HCT116 (cell line): Measurements from ENCODE around the gene ULBP2. TPM values are rescaled to one million over a fixed set of nuclear protein-coding genes. Genes with fewer than 3 reads are reported as not detected.

Source experiments
- ATAC-seq: fragments of 200-7000 bp; cut with Tn5 transposase; 2 replicates; pipeline ENCODE4 v1.9.1; 2020; ENCODE audit warnings: mild to moderate bottlenecking, moderate library complexity
- BruUV-seq: library from RNA; stranded (reverse); fragments of 400-500 nt; replicated peaks from 2 replicates; lab custom pipeline; 2021; lab: Mats Ljungman, UMichigan
- CTCF ChIA-PET: fragments of 300-600 bp; sonication (Branson Sonifier 250); formaldehyde crosslinking; loops from one replicate; lab custom pipeline; 2021; ENCODE audit warnings: antibody characterized with exemption; lab: Charles Lee
- POLR2A ChIA-PET: fragments of 300-600, 350-600 bp; sonication (Branson Sonifier 250); formaldehyde crosslinking; loops from one replicate; lab custom pipeline; 2021; ENCODE audit warnings: antibody characterized with exemption; lab: Charles Lee
- RAD21 ChIA-PET, 2 experiments: fragments of 300-600 bp; sonication (Branson Sonifier 250); formaldehyde crosslinking; loops; one replicate each; lab custom pipeline; 2023; ENCODE audit warnings: low total read pairs in 2 of 2; ENCODE audit not compliant: uncharacterized antibody in 2 of 2, unreplicated experiment in 2 of 2, low non-redundant PET in 1 of 2; lab: Charles Lee
- DNase-seq: peaks from one replicate; pipeline ENCODE4 v3.0.0-alpha.2; 2010; ENCODE audit warnings: low read depth, low spot score
- H2AFZ ChIP-seq: fragments of 200-600 bp; shearing (Covaris generic), sonication (generic); 2 replicates; pipeline ENCODE4 v1.6.1; 2017; ENCODE audit warnings: low read depth, mixed run types, mixed read lengths, antibody characterized with exemption, low read length; ENCODE audit not compliant: poor library complexity, severe bottlenecking
- H3K27ac ChIP-seq: 2 replicates; pipeline ENCODE4 v1.5.1; 2012; ENCODE audit warnings: low read depth, low read length
- H3K27me3 ChIP-seq: fragments of 200-600 bp; sonication (generic); 2 replicates; pipeline ENCODE4 v1.6.1; 2016; ENCODE audit warnings: mixed run types, low read length, mixed read lengths; ENCODE audit not compliant: insufficient read depth
- H3K36me3 ChIP-seq, 2 experiments: fragments of 200-500 bp in 1 of 2; fragments of 200-600 bp in 1 of 2; sonication (Bioruptor generic) in 1 of 2; sonication (generic) in 1 of 2; 2 replicates each; pipeline versions ENCODE4 v1.5.1 to v1.6.1; 2014 to 2016; ENCODE audit warnings: low read length in 2 of 2, inconsistent platforms in 1 of 2, mixed read lengths in 1 of 2, mixed run types in 1 of 2; ENCODE audit not compliant: insufficient read depth in 2 of 2, control insufficient read depth in 1 of 2
- H3K4me1 ChIP-seq, 2 experiments: fragments of 200-600 bp in 1 of 2; sonication (generic) in 1 of 2; 2 replicates each; pipeline versions ENCODE4 v1.5.1 to v1.6.1; 2012 to 2017; ENCODE audit warnings: low read length in 2 of 2, inconsistent platforms in 1 of 2, mild to moderate bottlenecking in 1 of 2, mixed read lengths in 1 of 2, mixed run types in 1 of 2, moderate library complexity in 1 of 2; ENCODE audit not compliant: insufficient read depth in 2 of 2, control insufficient read depth in 1 of 2
- H3K4me2 ChIP-seq: fragments of 200-600 bp; sonication (generic); 2 replicates; pipeline ENCODE4 v1.6.1; 2017; ENCODE audit warnings: mixed run types, low read length, mixed read lengths
- H3K4me3 ChIP-seq, 2 experiments: fragments of 200-600 bp in 1 of 2; sonication (generic) in 1 of 2; replicated peaks in 1 of 2; 2 replicates each; pipeline ENCODE4 v1.5.1; 2011 to 2016; ENCODE audit warnings: low read length in 2 of 2, control low read depth in 1 of 2, low read depth in 1 of 2, mild to moderate bottlenecking in 1 of 2, mixed read lengths in 1 of 2, mixed run types in 1 of 2
- H3K79me2 ChIP-seq: fragments of 200-600 bp; sonication (generic); 2 replicates; pipeline ENCODE4 v1.6.1; 2017; ENCODE audit warnings: mild to moderate bottlenecking, mixed run types, low read length, moderate library complexity, mixed read lengths; ENCODE audit not compliant: insufficient read depth
- H3K9ac ChIP-seq: fragments of 200-600 bp; sonication (generic); 2 replicates; pipeline ENCODE4 v1.6.1; 2016; ENCODE audit warnings: low read length, mixed read lengths
- H3K9me2 ChIP-seq: fragments of 200-600 bp; sonication (generic), shearing (Covaris generic); 2 replicates; pipeline ENCODE4 v1.6.1; 2017; ENCODE audit warnings: mixed run types, mild to moderate bottlenecking, moderate library complexity; ENCODE audit not compliant: insufficient read depth
- H3K9me3 ChIP-seq, 2 experiments: fragments of 200-500 bp in 1 of 2; fragments of 200-600 bp in 1 of 2; sonication (Bioruptor generic) in 1 of 2; sonication (generic) in 1 of 2; 2 replicates each; pipeline ENCODE4 v1.6.1; 2014 to 2017; ENCODE audit warnings: low read length in 2 of 2, mixed read lengths in 2 of 2, inconsistent platforms in 1 of 2, low read depth in 1 of 2, mild to moderate bottlenecking in 1 of 2, mixed run types in 1 of 2, moderate library complexity in 1 of 2; ENCODE audit not compliant: control insufficient read depth in 1 of 2, insufficient read depth in 1 of 2
- H4K20me1 ChIP-seq: fragments of 200-600 bp; sonication (generic), shearing (Covaris generic); 2 replicates; pipeline ENCODE4 v1.6.1; 2017; ENCODE audit warnings: mixed run types, mild to moderate bottlenecking, moderate library complexity; ENCODE audit not compliant: insufficient read depth
- ATF3 ChIP-seq: IDR thresholded peaks from 2 replicates; pipeline ENCODE4 v1.6.1; 2012
- CBX3 ChIP-seq: IDR thresholded peaks from 2 replicates; pipeline ENCODE4 v1.6.1; 2012; ENCODE audit warnings: low read depth
- CEBPB ChIP-seq: IDR thresholded peaks from 2 replicates; pipeline ENCODE4 v1.6.1; 2012; ENCODE audit warnings: low read depth
- ELF1 ChIP-seq: IDR thresholded peaks from 2 replicates; pipeline ENCODE4 v1.6.1; 2012; ENCODE audit warnings: low read depth, borderline replicate concordance
- EZH2phosphoT487 ChIP-seq: fragments of 200-600 bp; IDR thresholded peaks from 2 replicates; pipeline ENCODE4 v1.6.1; 2018; ENCODE audit warnings: antibody characterized with exemption, borderline replicate concordance
- FOSL1 ChIP-seq: IDR thresholded peaks from 2 replicates; pipeline ENCODE4 v1.6.1; 2012; ENCODE audit warnings: low read depth
- MAX ChIP-seq: IDR thresholded peaks from 2 replicates; pipeline ENCODE4 v1.6.1; 2012
- POLR2A ChIP-seq: IDR thresholded peaks from 2 replicates; pipeline ENCODE4 v1.7.0; 2011; ENCODE audit warnings: borderline replicate concordance; ENCODE audit not compliant: insufficient read depth, insufficient read length; ENCODE audit errors: extremely low read depth
- SIN3A ChIP-seq: IDR thresholded peaks from 2 replicates; pipeline ENCODE4 v1.6.1; 2012; ENCODE audit warnings: low read depth
- TCF7L2 ChIP-seq: IDR thresholded peaks from 2 replicates; pipeline ENCODE4 v1.7.0; 2011; ENCODE audit warnings: borderline replicate concordance, inconsistent platforms; ENCODE audit not compliant: insufficient read depth, insufficient read length; ENCODE audit errors: extremely low read depth
- YY1 ChIP-seq: IDR thresholded peaks from 2 replicates; pipeline ENCODE4 v1.6.1; 2011; ENCODE audit warnings: low read length, low read depth, moderate library complexity, mild to moderate bottlenecking; ENCODE audit not compliant: insufficient replicate concordance; ENCODE audit errors: extremely low read depth
- ZNF274 ChIP-seq: fragments of 200-500 bp; sonication (Bioruptor generic); IDR thresholded peaks from 2 replicates; pipeline ENCODE4 v1.6.1; 2014; ENCODE audit warnings: mild to moderate bottlenecking, low read depth, low read length, inconsistent platforms
- intact Hi-C: fragments of 100-400 bp; cut with micrococcal nuclease; formaldehyde crosslinking; loops from 2 replicates; pipeline ENCODE4 v1.10.0; 2022
- total RNA-seq: library from RNA; stranded (reverse); gene quantifications from one replicate; pipeline ENCODE4 v1.2.1, GENCODE V29; 2021; ENCODE audit not compliant: unreplicated experiment
- TF ChIP-seq, protein P1 (sequence below): IDR thresholded peaks from 2 replicates; pipeline ENCODE4 v1.6.1; 2011; ENCODE audit warnings: mild to moderate bottlenecking, low read length, moderate library complexity; ENCODE audit not compliant: insufficient replicate concordance; ENCODE audit errors: extremely low read depth

Gene ULBP2
- total RNA-seq, 1 experiment from 2014 or later = 10.2 TPM

DNA sequence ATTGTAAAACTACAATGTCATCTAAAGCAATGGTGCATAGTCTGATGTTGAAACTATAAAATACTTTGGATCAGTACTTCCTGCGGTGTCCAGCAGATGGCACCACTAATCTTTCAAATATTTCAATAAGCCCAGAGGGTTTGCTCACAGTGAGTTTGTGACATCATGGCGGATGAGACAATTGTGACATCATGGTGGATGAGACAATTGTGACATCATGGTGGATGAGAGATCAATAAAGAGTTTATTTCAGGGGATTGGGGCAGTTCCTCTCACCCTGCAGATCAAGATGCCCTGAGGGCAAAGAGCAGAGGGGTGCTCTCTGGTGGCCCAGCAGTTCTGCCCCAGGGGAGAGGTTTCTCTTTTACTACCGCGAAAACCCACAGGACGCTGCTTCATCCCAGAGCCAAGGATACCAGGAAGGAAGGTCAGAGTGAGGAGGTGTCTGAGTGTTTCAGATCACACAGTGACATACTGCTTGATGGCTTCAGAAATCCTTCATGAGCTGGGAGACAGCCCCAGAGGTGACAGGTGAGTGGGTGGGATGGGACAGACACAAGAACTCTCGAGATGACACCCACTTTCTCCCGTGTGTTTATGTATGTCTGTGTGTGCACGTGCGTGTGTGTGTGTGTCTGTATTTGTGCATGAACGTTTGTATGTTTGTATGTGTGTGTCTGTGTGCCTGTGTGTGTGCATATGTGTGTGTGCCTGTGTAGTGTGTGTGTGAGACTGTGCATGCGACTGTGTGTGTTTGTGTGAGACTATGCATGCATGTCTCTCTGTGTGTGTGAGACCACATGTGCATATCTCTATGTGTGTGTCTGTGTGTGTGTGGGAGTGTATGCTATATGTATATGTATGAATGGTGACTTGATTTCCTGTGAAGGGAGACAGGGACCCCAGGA lies 7.3 kb upstream of the ULBP2 start (continued):
- TF ChIP-seq, protein P1, sequence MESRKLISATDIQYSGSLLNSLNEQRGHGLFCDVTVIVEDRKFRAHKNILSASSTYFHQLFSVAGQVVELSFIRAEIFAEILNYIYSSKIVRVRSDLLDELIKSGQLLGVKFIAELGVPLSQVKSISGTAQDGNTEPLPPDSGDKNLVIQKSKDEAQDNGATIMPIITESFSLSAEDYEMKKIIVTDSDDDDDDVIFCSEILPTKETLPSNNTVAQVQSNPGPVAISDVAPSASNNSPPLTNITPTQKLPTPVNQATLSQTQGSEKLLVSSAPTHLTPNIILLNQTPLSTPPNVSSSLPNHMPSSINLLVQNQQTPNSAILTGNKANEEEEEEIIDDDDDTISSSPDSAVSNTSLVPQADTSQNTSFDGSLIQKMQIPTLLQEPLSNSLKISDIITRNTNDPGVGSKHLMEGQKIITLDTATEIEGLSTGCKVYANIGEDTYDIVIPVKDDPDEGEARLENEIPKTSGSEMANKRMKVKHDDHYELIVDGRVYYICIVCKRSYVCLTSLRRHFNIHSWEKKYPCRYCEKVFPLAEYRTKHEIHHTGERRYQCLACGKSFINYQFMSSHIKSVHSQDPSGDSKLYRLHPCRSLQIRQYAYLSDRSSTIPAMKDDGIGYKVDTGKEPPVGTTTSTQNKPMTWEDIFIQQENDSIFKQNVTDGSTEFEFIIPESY = no peak
- no peak for TF ChIP-seq ELF1

DNA sequence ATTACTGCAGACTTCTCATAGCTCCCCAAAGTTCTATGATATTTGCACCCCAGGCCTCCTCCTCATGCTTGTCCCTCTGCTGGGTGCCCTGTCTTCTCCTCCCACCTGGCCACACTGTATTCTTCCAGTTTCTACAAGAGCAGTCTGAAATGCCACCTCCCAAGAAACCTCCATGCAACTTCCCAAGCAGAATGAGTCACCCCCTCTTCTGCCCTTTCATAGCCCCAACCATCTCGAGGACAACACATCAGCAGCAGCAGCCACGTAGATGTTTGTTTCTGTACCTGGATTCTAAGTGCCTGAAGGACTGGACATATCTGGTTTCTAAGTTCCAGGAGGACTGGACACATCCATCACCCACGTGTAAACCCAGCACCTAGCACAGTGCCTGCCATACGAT lies 6.6 kb upstream of the ULBP2 start:
- Histone ChIP-seq H3K4me3 (no peak overlapping the region), H3K9ac (no peak overlapping the region), H3K27me3 (no peaks in the 10 kb centered on the region), H2AFZ (no peak overlapping the region), H3K27ac (no peak overlapping the region), H3K4me1 (peaks cover 0 to 3% of the 10 kb centered on the region in 2 experiments; a peak in 1 of 4 replicates), H3K9me3 (no peaks in the 10 kb centered on the region), H3K36me3 (no peaks in the 10 kb centered on the region), H3K9me2 (no peaks in the 10 kb centered on the region), H3K79me2 (no peaks in the 10 kb centered on the region), H3K4me2 (no peak overlapping the region)
- BruUV-seq = no TSS peak
- POLR2A ChIA-PET = no interaction called here
- DNase-seq (no peak), ATAC-seq (no peak)
- intact Hi-C loops = loop anchor here (2.0 kb wide), 2 partner anchors 82 to 460 kb away; no protein-coding TSS in a partner anchor
- CTCF ChIA-PET = interaction anchor here (1.3 kb wide), 1 partner anchor 82 kb away, joined by 3 read pairs; no protein-coding TSS in a partner anchor
- RAD21 ChIA-PET = interaction anchor here in 1 of 2 experiments (0.9 kb wide), 1 partner anchor 82 kb away, joined by 5 read pairs; no protein-coding TSS in a partner anchor
- TF ChIP-seq SIN3A (no peak), EZH2phosphoT487 (no peak), POLR2A (no peak), CBX3 (no peak), YY1 (no peak), FOSL1 (no peak), CEBPB (no peak), TCF7L2 (no peak), ELF1 (no peak), ATF3 (no peak), ZNF274 (no peak), MAX (no peak)
- TF ChIP-seq, all 23 proteins: peak for 0
- no peaks in the 10 kb centered on the region for H4K20me1 ChIP-seq
